Spleen (tissue), 7 donors: ENCODE measurements around the gene PRR3.

Experiments used
- POLR2A ChIP-seq, 3 donors: fragments of 450-650 bp; IDR thresholded peaks; one replicate each; pipeline ENCODE4 v1.5.1; 2017; ENCODE audit warnings: antibody characterized with exemption in 3 of 3, mild to moderate bottlenecking in 1 of 3
- POLR2AphosphoS5 ChIP-seq, 3 donors: sonication (generic); formaldehyde crosslinking; IDR thresholded peaks; one replicate each; pipeline ENCODE4 v1.5.1; 2017; ENCODE audit warnings: antibody characterized with exemption in 3 of 3
- TF ChIP-seq, protein P1 (sequence below), 11 experiments: fragments of 200-600 bp in 7 of 11; fragments of 450-650 bp in 4 of 11; sonication (generic) in 4 of 11; IDR thresholded peaks in 8 of 11; conservative IDR thresholded peaks in 3 of 11; 1 replicate in 7 of 11; 2 replicates in 4 of 11; pipeline versions ENCODE4 v1.4.0 to v1.8.0; 2016 to 2021; ENCODE audit warnings: antibody characterized with exemption in 11 of 11, inconsistent platforms in 4 of 11, mild to moderate bottlenecking in 1 of 11
- donor health status: DM: no; HTN: no; CAD: no; lungs with moderate emphysema.
- donor health status: DM: no; HTN: no; CAD: no.
- donor health status: DM: no; HTN: no; CAD: no.

DNA sequence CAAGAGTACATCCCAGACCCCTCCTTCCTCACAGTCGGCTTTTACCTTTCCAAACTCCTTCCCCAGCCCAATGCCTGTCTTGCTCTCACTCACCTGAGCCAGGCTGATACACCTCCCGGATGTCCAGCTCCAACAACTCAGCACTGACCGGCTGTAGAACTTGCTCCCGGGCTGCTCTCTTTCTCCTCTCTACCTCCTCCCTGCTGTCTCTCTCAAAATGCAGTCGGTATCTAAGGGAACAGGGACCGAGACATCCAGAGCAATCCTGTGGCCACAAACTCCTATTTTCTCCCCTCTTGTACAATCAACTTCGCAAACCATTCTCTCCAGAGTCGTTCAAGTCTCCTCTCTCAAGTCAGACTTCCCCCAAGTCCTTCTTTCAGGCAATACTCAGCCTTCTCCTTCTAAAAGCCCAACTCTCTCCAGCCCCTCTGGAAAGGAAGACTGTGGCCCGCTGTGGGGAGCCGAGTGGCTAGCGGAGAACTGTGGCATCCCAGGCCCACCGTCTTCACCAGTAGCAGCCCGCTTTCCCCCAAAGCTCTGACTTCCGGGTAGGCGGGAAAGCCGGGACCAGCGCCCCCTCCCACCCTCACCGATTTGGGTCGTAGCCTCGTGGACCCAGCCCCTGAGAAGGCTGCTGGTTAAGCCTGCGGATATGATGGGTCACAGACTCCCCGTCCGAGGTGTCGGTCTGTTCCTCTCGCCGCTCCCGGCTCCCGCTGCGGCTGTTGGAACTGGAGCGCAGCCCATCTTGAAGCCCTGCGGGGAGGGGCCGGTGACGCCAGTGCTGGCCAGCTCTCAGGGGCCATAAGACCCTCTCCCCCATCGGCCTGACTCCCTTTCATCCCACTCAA lies 1.9 kb upstream of the PRR3 start:
- TF ChIP-seq, protein P1, sequence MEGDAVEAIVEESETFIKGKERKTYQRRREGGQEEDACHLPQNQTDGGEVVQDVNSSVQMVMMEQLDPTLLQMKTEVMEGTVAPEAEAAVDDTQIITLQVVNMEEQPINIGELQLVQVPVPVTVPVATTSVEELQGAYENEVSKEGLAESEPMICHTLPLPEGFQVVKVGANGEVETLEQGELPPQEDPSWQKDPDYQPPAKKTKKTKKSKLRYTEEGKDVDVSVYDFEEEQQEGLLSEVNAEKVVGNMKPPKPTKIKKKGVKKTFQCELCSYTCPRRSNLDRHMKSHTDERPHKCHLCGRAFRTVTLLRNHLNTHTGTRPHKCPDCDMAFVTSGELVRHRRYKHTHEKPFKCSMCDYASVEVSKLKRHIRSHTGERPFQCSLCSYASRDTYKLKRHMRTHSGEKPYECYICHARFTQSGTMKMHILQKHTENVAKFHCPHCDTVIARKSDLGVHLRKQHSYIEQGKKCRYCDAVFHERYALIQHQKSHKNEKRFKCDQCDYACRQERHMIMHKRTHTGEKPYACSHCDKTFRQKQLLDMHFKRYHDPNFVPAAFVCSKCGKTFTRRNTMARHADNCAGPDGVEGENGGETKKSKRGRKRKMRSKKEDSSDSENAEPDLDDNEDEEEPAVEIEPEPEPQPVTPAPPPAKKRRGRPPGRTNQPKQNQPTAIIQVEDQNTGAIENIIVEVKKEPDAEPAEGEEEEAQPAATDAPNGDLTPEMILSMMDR (IDR thresholded peaks at IDR 0.05 in 8 of 11, conservative IDR thresholded peaks at IDR 0.05 in 3 of 11), result no peak
- TF ChIP-seq POLR2A (IDR thresholded peaks at IDR 0.05) (no peak), POLR2AphosphoS5 (IDR thresholded peaks at IDR 0.05) (no peak)
